Activated CD8-positive, alpha-beta T cell treated with anti-CD3 and anti-CD28 coated beads for 36 hours (primary cell): ENCODE measurements around the gene LPCAT3. TPM values are rescaled to one million over a fixed set of nuclear protein-coding genes. Genes with fewer than 3 reads are reported as not detected.

ENCODE experiments used
- ATAC-seq: fragments of 200-7000 bp; cut with Tn5 transposase; one replicate; pipeline ENCODE4 v1.10.0; 2021; ENCODE audit warnings: mild to moderate bottlenecking, moderate library complexity
- CTCF ChIA-PET: fragments of 350-600 bp; sonication (Branson Sonifier 250); formaldehyde crosslinking; loops from one replicate; lab custom pipeline; 2021; ENCODE audit warnings: antibody characterized with exemption; lab: Charles Lee
- POLR2A ChIA-PET: fragments of 350-600 bp; sonication (Branson Sonifier 250); formaldehyde crosslinking; loops from one replicate; lab custom pipeline; 2021; ENCODE audit warnings: antibody characterized with exemption; lab: Charles Lee
- DNase-seq: peaks from one replicate; pipeline ENCODE4 v3.0.0-alpha.2; 2020
- H3K27ac Mint-ChIP-seq: one replicate; pipeline ENCODE4 v1.8.0; 2021; ENCODE audit warnings: mild to moderate bottlenecking, mixed read lengths
- H3K27me3 Mint-ChIP-seq: one replicate; pipeline ENCODE4 v1.8.0; 2021; ENCODE audit warnings: mixed read lengths
- H3K36me3 Mint-ChIP-seq: one replicate; pipeline ENCODE4 v1.8.0; 2021; ENCODE audit warnings: low read depth, mixed read lengths
- H3K4me1 Mint-ChIP-seq: one replicate; pipeline ENCODE4 v1.8.0; 2021; ENCODE audit warnings: low read depth, mixed read lengths
- H3K4me3 Mint-ChIP-seq: one replicate; pipeline ENCODE4 v1.8.0; 2021; ENCODE audit warnings: mild to moderate bottlenecking, moderate library complexity, mixed read lengths
- H3K9me3 Mint-ChIP-seq: one replicate; pipeline ENCODE4 v1.8.0; 2021; ENCODE audit warnings: mixed read lengths
- CTCF ChIP-seq: fragments of 200-600 bp; IDR thresholded peaks from one replicate; pipeline ENCODE4 v1.8.0; 2022; ENCODE audit warnings: antibody characterized with exemption, mild to moderate bottlenecking
- intact Hi-C: fragments of 100-400 bp; cut with micrococcal nuclease; formaldehyde crosslinking; loops from one replicate; pipeline ENCODE4 v1.10.0; 2022
- total RNA-seq, 2 experiments: library from RNA; stranded (reverse); gene quantifications; one replicate each; pipeline ENCODE4 v1.2.3, GENCODE V29; 2021

The LPCAT3 gene
- total RNA-seq, 2 experiments from 2014 or later = 17.3 to 18.1 TPM

DNA sequence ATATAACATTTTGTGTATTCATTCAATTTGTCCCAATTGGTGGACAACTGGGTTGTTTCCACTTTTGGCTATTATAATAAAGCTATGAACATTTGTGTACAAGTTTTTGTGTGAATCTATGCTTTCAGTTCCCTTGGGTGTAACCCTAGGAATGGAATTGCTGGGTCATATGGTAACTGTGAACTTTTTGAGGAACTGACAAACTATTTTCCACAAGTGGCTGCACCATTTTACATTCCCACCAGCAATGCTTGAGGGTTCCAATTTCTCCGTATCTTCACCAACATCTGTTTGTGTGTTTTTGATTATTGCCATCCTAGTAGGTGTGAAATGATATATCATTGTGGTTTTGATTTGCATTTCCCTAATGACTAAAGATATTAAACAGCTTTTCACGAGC lies 13.0 kb downstream of the LPCAT3 start:
- Mint-ChIP-seq H3K27me3 (no peaks in the 10 kb centered on the region), H3K27ac (no peak overlapping the region), H3K9me3 (no peaks in the 10 kb centered on the region), H3K4me1 (peaks cover 14% of the 10 kb centered on the region), H3K36me3 (peaks cover 20% of the 10 kb centered on the region), H3K4me3 (no peak overlapping the region)
- intact Hi-C loops = no loop called here
- ChIA-PET POLR2A (interaction anchor here (1.5 to 2.8 kb wide), 2 partner anchors 10 to 13 kb away, joined by 3 to 8 read pairs; partner anchors contain the start of gene LPCAT3), CTCF (interaction anchor here (1.3 to 1.5 kb wide), 2 partner anchors 9 to 137 kb away, joined by 3 to 6 read pairs; no protein-coding TSS in a partner anchor)
- no peak for TF ChIP-seq CTCF
- DNase-seq (no peak), ATAC-seq (no peak)

GRCh38 chr12:7004840-7005239 lies 13.4 kb downstream of the LPCAT3 start:
- no peak for TF ChIP-seq CTCF
- Mint-ChIP-seq H3K36me3 (peaks cover 16% of the 10 kb centered on the region), H3K27ac (no peak overlapping the region), H3K4me1 (peaks cover 14% of the 10 kb centered on the region), H3K9me3 (no peaks in the 10 kb centered on the region), H3K4me3 (no peak overlapping the region), H3K27me3 (no peaks in the 10 kb centered on the region)
- ChIA-PET POLR2A (interaction anchor here (0.7 to 2.8 kb wide), 4 partner anchors 9 to 158 kb away, joined by 3 to 8 read pairs (median 3); partner anchors contain the start of gene LPCAT3), CTCF (interaction anchor here (1.3 to 1.8 kb wide), 4 partner anchors 9 to 137 kb away, joined by 3 to 6 read pairs (median 4); partner anchors contain the start of gene LPCAT3)
- intact Hi-C loops = no loop called here
- DNase-seq = no peak
- ATAC-seq = no peak

DNA sequence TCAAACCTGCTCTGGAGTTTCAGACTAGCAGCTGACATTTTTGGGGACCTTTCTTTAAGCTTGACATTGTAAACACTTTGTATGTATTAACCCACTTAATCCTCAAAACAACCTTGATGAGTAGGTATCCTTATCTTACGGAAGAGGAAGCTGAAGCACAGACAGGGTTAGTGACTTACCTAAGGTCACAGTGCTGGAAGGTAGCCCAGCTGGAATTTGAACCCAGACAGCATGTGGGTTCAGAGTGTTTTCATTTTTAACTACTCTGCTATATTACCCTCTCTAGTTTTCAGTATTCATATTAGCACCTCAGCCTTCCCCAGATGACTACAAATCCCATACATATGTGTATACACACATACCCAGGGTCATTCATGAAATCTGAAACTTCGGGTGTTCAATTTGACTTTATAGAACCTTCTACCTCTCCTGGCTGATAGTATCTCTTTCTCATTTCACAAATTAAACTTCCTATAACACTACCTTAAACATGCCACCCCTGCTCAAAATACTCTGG lies 13.9 kb downstream of the LPCAT3 start:
- DNase-seq (no peak), ATAC-seq (no peak)
- H3K27ac Mint-ChIP-seq = peak overlapping the region; percentile 4
- ChIA-PET POLR2A (interaction anchor here (0.7 to 2.8 kb wide), 5 partner anchors 9 to 158 kb away, joined by 3 to 8 read pairs (median 3); partner anchors contain the start of gene LPCAT3), CTCF (interaction anchor here (1.3 to 1.8 kb wide), 3 partner anchors 8 to 87 kb away, joined by 3 to 6 read pairs (median 3); partner anchors contain the start of gene LPCAT3)
- H3K4me3 Mint-ChIP-seq = no peak overlapping the region
- intact Hi-C loops = no loop called here
- H3K27me3 Mint-ChIP-seq = no peaks in the 10 kb centered on the region
- no peaks in the 10 kb centered on the region for H3K9me3 Mint-ChIP-seq
- no peak for TF ChIP-seq CTCF
- H3K4me1 Mint-ChIP-seq = peaks cover 14% of the 10 kb centered on the region
- peaks cover 13% of the 10 kb centered on the region for H3K36me3 Mint-ChIP-seq

DNA sequence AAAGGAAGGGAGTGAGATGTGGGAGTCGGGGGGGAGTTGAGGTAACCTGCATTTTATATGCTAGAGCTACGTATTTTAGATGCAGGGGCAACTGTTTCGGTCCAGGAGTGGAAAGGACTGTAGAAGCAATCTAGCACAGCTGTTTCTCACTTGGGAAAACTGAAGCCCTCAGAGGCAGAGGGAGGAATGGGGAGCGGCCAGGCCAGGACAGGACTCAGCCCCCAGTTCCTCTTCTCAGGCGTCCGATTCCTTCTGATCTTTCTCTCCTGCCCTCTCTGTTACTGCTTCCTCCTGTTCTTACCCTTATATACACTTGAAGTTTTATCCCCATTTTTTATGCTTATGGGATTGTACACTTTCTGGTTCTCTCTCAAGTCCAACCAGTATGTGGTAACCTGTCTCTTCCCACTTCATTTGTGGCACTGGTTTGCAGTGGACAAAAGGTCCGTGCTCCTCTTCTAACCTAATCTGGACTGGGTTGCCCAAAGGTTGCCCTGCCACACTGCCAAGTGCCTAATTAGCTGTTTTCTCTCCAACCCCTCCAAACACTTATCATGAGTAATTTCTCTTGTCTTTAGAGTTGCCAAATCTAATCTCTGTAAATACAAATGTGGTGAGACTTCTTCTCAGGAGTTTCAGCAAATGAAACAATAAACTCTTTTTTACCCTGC lies 16.2 kb downstream of the LPCAT3 start:
- DNase-seq (no peak), ATAC-seq (no peak)
- TF ChIP-seq CTCF = no peak
- intact Hi-C loops = no loop called here
- H3K27ac Mint-ChIP-seq = no peak overlapping the region
- no peak overlapping the region for H3K4me3 Mint-ChIP-seq
- H3K4me1 Mint-ChIP-seq = peaks cover 8% of the 10 kb centered on the region
- H3K36me3 Mint-ChIP-seq = peaks cover 20% of the 10 kb centered on the region
- H3K27me3 Mint-ChIP-seq = no peaks in the 10 kb centered on the region
- ChIA-PET CTCF (no interaction called here), POLR2A (no interaction called here)
- H3K9me3 Mint-ChIP-seq = no peaks in the 10 kb centered on the region
